ENCODE data around the gene MAP1S.

- TF ChIP-seq CTCF (IDR thresholded peaks at IDR 0.05) = no peak
- no peak for TF ChIP-seq TAF1 (IDR thresholded peaks at IDR 0.05; ENCODE audit: borderline replicate concordance, low read depth, low read length)
- TF ChIP-seq NRF1 (IDR thresholded peaks at IDR 0.05; ENCODE audit: low read depth, low read length) = no peak
- TF ChIP-seq RXRA (IDR thresholded peaks at IDR 0.05; ENCODE audit: borderline replicate concordance, low read depth) = no peak
- no peak for TF ChIP-seq POLR2AphosphoS5 (IDR thresholded peaks at IDR 0.05; ENCODE audit: low read depth, low read length)
- TF ChIP-seq USF2 (IDR thresholded peaks at IDR 0.05; ENCODE audit: borderline replicate concordance, low read depth, low read length) = no peak
Observed at GRCh38 chr19:17726964-17727773, 7.9 kb downstream of the MAP1S start.

Data from SK-N-SH (cell line).